OCI-LY1 (cell line): ENCODE measurements around the gene SMYD3.
"Not testable (repeated sequence)": the region's sequence is repeated elsewhere in the genome, so short reads cannot be mapped to it uniquely, and the experiment has no call there.

ENCODE experiments used
- H2AFZ ChIP-seq: fragments of 200-600 bp; sonication (generic), shearing (Covaris generic); 2 replicates; pipeline ENCODE4 v1.6.0; 2014; ENCODE audit warnings: antibody characterized with exemption, mild to moderate bottlenecking, low read length
- H3F3A ChIP-seq: fragments of 200-600 bp; sonication (generic), shearing (Covaris generic); 2 replicates; pipeline ENCODE4 v1.6.0; 2014; ENCODE audit warnings: mild to moderate bottlenecking, antibody characterized with exemption, low read length, moderate library complexity; ENCODE audit not compliant: insufficient read depth
- H3K27ac ChIP-seq: fragments of 200-600 bp; sonication (generic); 2 replicates; pipeline ENCODE4 v1.5.1; 2014; ENCODE audit warnings: low read length, mixed run types, mild to moderate bottlenecking, low read depth; ENCODE audit not compliant: poor library complexity, severe bottlenecking
- H3K27me3 ChIP-seq: fragments of 200-600 bp; sonication (generic); 2 replicates; pipeline ENCODE4 v1.6.0; 2014; ENCODE audit warnings: antibody characterized with exemption, mild to moderate bottlenecking, low read length, moderate library complexity; ENCODE audit not compliant: insufficient read depth
- H3K36me3 ChIP-seq: fragments of 200-600 bp; sonication (generic); 2 replicates; pipeline ENCODE4 v1.6.1; 2014; ENCODE audit warnings: mild to moderate bottlenecking, antibody characterized with exemption, low read length, moderate library complexity, mixed read lengths; ENCODE audit not compliant: insufficient read depth
- H3K4me1 ChIP-seq: fragments of 200-600 bp; sonication (generic); 2 replicates; pipeline ENCODE4 v1.5.1; 2014; ENCODE audit warnings: mild to moderate bottlenecking, low read length, moderate library complexity; ENCODE audit not compliant: insufficient read depth, severe bottlenecking
- H3K4me2 ChIP-seq: fragments of 200-600 bp; sonication (generic), shearing (Covaris generic); 2 replicates; pipeline ENCODE4 v1.6.1; 2014; ENCODE audit warnings: low read length
- H3K4me3 ChIP-seq: fragments of 200-600 bp; sonication (generic); 2 replicates; pipeline ENCODE4 v1.5.1; 2014; ENCODE audit warnings: low read length, low read depth, mild to moderate bottlenecking, mixed read lengths; ENCODE audit not compliant: poor library complexity, severe bottlenecking
- H3K79me2 ChIP-seq: fragments of 200-600 bp; shearing (Covaris generic); 2 replicates; pipeline ENCODE4 v1.6.1; 2016; ENCODE audit warnings: mixed run types, low read length, mixed read lengths; ENCODE audit not compliant: insufficient read depth
- H3K9ac ChIP-seq: fragments of 200-600 bp; sonication (generic), shearing (Covaris generic); 2 replicates; pipeline ENCODE4 v1.6.1; 2014; ENCODE audit warnings: mild to moderate bottlenecking, low read length, mixed read lengths
- H3K9me2 ChIP-seq: fragments of 200-600 bp; sonication (generic), shearing (Covaris generic); 2 replicates; pipeline ENCODE4 v1.6.1; 2014; ENCODE audit warnings: low read depth, mild to moderate bottlenecking, low read length, mixed read lengths
- H3K9me3 ChIP-seq: fragments of 200-600 bp; shearing (Covaris generic); 2 replicates; pipeline ENCODE4 v1.6.1; 2014; ENCODE audit warnings: low read length, mixed read lengths
- H4K20me1 ChIP-seq: fragments of 200-600 bp; sonication (generic), shearing (Covaris generic); 2 replicates; pipeline ENCODE4 v1.6.0; 2016; ENCODE audit warnings: mild to moderate bottlenecking, low read length; ENCODE audit not compliant: insufficient read depth
- CTCF ChIP-seq: fragments of 200-600 bp; sonication (generic), shearing (Covaris generic); IDR thresholded peaks from 2 replicates; pipeline ENCODE4 v1.5.1; 2017; ENCODE audit warnings: mild to moderate bottlenecking, antibody characterized with exemption, low read length, moderate library complexity, mixed read lengths
- EZH2 ChIP-seq: fragments of 200-600 bp; sonication (generic), shearing (Covaris generic); IDR thresholded peaks from 2 replicates; pipeline ENCODE4 v1.8.0; 2017; ENCODE audit warnings: borderline replicate concordance, mixed run types, mild to moderate bottlenecking, antibody characterized with exemption, low read length, moderate library complexity, mixed read lengths

Gene SMYD3

GRCh38 chr1:245952383-245953026, 554.6 kb downstream of the SMYD3 start:
- Histone ChIP-seq H3K9me2 (no peaks in the 10 kb centered on the region), H3K36me3 (no peaks in the 10 kb centered on the region), H4K20me1 (no peaks in the 10 kb centered on the region), H3K4me3 (peak overlapping the region; percentile 48), H3K4me2 (peak overlapping the region; percentile 63), H3K9ac (peak overlapping the region; percentile 59), H3K27ac (peak overlapping the region; percentile 91), H3K9me3 (no peaks in the 10 kb centered on the region), H3K27me3 (no peaks in the 10 kb centered on the region), H3K79me2 (no peaks in the 10 kb centered on the region), H2AFZ (no peak overlapping the region), H3F3A (no peaks in the 10 kb centered on the region), H3K4me1 (peaks cover 61% of the 10 kb centered on the region)
- TF ChIP-seq EZH2 (no peak), CTCF (no peak)

- Histone ChIP-seq H4K20me1 (no peaks in the 10 kb centered on the region), H3K9ac (no peak overlapping the region), H3K4me3 (no peak overlapping the region), H3K27me3 (no peaks in the 10 kb centered on the region), H3K79me2 (no peaks in the 10 kb centered on the region), H3F3A (no peaks in the 10 kb centered on the region), H3K9me3 (no peaks in the 10 kb centered on the region; the same call in 1 of the 2 replicates), H2AFZ (no peak overlapping the region), H3K4me2 (no peak overlapping the region), H3K27ac (no peak overlapping the region), H3K9me2 (no peaks in the 10 kb centered on the region), H3K36me3 (no peaks in the 10 kb centered on the region), H3K4me1 (peaks cover 24% of the 10 kb centered on the region)
- no peak for TF ChIP-seq CTCF
- no peak for TF ChIP-seq EZH2
These were observed 558.3 kb downstream of the SMYD3 start for GRCh38 chr1:245948786-245949185.

GRCh38 chr1:245946905-245947304, 560.2 kb downstream of the SMYD3 start:
- no peaks in the 10 kb centered on the region for H3K27me3 ChIP-seq
- H2AFZ ChIP-seq: no peak overlapping the region
- H3K4me1 ChIP-seq: peaks cover 5% of the 10 kb centered on the region
- H3K36me3 ChIP-seq: no peaks in the 10 kb centered on the region
- H3F3A ChIP-seq: no peaks in the 10 kb centered on the region
- no peak overlapping the region for H3K4me2 ChIP-seq
- no peak overlapping the region for H3K27ac ChIP-seq
- H3K9me3 ChIP-seq: no peaks in the 10 kb centered on the region; the same call in 1 of the 2 replicates
- TF ChIP-seq CTCF: no peak
- TF ChIP-seq EZH2: no peak
- no peaks in the 10 kb centered on the region for H4K20me1 ChIP-seq
- H3K9me2 ChIP-seq: no peaks in the 10 kb centered on the region
- H3K4me3 ChIP-seq: no peak overlapping the region
- H3K9ac ChIP-seq: no peak overlapping the region
- no peaks in the 10 kb centered on the region for H3K79me2 ChIP-seq

- H3K27ac ChIP-seq, H3K9me2 ChIP-seq, H3K79me2 ChIP-seq, H2AFZ ChIP-seq, H4K20me1 ChIP-seq, H3K9ac ChIP-seq, H3K4me3 ChIP-seq, H3K4me1 ChIP-seq, H3K27me3 ChIP-seq, H3F3A ChIP-seq, H3K36me3 ChIP-seq, H3K9me3 ChIP-seq, H3K4me2 ChIP-seq: not testable (repeated sequence)
These were observed 561.9 kb downstream of the SMYD3 start for GRCh38 chr1:245945136-245945535.
